Measurements from ENCODE around the gene PYCARD. TPM values are rescaled to one million over a fixed set of nuclear protein-coding genes. Genes with fewer than 3 reads are reported as not detected.
A peak's percentile ranks its signal among the peaks of the same experiment; 100 is the strongest.
"Not testable (repeated sequence)": the region's sequence is repeated elsewhere in the genome, so short reads cannot be mapped to it uniquely, and the experiment has no call there.

PYCARD gene
- total RNA-seq, 2 donors from 2014 or later: 23.1 to 29.8 TPM

DNA sequence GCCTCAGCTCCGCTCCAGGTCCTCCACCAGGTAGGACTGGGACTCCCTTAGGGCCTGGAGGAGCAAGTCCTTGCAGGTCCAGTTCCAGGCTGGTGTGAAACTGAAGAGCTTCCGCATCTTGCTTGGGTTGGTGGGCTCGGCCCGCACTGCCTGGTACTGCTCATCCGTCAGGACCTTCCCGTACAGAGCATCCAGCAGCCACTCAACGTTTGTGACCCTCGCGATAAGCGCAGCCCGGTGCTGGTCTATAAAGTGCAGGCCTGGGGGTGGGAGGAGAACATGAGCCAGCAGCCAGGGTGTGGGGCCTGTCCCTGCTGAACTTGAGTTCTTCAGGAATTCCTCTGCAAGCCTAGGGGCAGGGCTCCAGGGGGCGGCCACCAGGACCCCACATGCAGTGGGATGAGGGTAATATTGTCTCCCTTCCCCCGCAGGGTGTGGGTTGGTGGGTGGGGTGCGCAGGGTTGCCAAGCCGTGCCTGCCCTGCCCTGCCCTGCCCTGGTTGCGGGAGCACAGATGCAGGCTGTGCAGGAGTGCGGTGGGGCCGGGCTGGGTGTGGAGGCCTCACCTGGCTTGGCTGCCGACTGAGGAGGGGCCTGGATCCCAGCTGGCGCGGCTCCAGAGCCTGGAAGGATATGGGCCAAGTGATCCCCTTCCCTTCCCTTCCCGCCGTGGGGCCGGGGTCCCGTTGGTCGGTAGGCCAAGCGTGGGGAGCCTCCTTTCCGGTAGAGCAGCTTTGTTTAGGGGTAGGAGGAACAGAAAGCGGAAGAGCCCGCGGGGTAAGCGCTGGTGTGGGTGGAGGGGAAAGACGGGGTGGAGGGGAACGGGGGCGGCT lies 762 bp downstream of the PYCARD start:
- ATAC-seq: peak; percentile 71 to 79
- Mint-ChIP-seq H3K36me3 (peaks cover 8% of the 10 kb centered on the region), H3K27me3 (no peaks in the 10 kb centered on the region), H3K27ac (peak overlapping the region; percentile 83 to 93), H3K4me1 (ENCODE audit: low read depth in 2 of 2) (peaks cover 45 to 53% of the 10 kb centered on the region in 2 donors), H3K4me3 (peak overlapping the region; percentile 92), H3K9me3 (no peaks in the 10 kb centered on the region)
- DNase-seq (ENCODE audit: low spot score): peak; percentile 69

DNA sequence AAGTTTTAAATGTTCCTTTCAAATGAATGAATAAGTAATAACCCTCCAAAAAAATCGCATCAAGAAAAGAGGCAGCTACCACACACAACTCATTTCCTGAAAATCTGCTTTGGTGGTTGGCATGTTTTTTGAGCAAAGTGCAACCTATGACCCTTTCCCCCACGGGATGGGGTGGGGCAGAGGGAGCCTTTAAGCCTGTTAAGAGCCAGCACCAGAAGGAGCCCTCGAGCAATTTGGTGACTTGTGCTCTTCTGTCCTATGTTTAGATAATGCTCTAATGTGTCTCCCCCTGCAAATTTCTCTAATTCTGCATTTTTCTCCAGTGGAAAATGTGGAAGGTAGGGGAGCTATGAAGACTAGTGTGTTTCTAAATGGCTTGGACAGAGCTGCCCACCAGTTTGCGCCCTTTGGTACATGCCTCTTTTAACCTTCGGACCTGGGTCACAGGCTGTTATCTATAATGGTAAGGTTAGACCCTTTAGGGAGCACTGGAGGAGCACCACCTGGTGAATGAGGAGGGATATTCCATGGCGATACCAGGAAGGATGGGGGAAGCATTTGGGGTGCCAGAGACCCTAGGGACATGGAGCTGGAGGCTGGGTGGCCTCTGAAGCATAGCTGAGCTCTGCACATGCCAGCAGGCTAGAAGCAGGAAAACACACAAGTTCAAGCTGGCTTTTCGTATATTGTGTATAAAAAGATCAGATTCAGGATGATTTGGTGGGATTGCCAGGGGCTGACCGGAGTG lies 1.6 kb downstream of the PYCARD start:
- peaks cover 50 to 53% of the 10 kb centered on the region in 2 donors for H3K4me1 Mint-ChIP-seq (ENCODE audit: low read depth in 2 of 2)
- H3K4me3 Mint-ChIP-seq: peak overlapping the region; percentile 92
- H3K9me3 Mint-ChIP-seq: no peaks in the 10 kb centered on the region
- ATAC-seq (peak in 1 of 2 donors; percentile 41), DNase-seq (ENCODE audit: low spot score) (no peak)
- H3K36me3 Mint-ChIP-seq: peaks cover 12% of the 10 kb centered on the region
- no peaks in the 10 kb centered on the region for H3K27me3 Mint-ChIP-seq
- H3K27ac Mint-ChIP-seq: peak overlapping the region; percentile 83 to 93

DNA sequence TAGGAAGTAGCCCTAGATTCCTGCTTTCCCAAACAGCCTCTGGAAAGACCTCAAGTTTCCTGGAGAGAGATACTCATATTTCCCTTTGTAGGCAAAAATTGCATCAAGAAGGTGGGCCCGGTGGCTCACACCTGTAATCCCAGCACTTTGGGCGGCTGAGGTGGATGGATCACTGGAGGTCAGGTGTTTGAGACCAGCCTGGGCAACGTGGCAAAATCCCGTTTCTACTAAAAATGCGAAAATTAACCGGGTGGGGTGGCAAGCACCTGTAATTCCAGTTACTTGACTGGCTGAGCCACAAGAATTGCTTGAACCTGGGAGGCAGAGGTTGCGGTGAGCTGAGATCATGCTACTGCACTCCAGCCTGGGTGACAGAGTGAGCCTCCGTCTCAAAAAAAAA lies 2.4 kb downstream of the PYCARD start:
- not testable (repeated sequence) for H3K27me3 Mint-ChIP-seq; ATAC-seq; H3K9me3 Mint-ChIP-seq; DNase-seq (ENCODE audit: low spot score)
- peak overlapping the region; percentile 36 to 48 for H3K27ac Mint-ChIP-seq
- peaks cover 13% of the 10 kb centered on the region for H3K36me3 Mint-ChIP-seq
- peak overlapping the region; percentile 11 for H3K4me3 Mint-ChIP-seq
- peaks cover 48 to 52% of the 10 kb centered on the region in 2 donors for H3K4me1 Mint-ChIP-seq (ENCODE audit: low read depth in 2 of 2)

DNA sequence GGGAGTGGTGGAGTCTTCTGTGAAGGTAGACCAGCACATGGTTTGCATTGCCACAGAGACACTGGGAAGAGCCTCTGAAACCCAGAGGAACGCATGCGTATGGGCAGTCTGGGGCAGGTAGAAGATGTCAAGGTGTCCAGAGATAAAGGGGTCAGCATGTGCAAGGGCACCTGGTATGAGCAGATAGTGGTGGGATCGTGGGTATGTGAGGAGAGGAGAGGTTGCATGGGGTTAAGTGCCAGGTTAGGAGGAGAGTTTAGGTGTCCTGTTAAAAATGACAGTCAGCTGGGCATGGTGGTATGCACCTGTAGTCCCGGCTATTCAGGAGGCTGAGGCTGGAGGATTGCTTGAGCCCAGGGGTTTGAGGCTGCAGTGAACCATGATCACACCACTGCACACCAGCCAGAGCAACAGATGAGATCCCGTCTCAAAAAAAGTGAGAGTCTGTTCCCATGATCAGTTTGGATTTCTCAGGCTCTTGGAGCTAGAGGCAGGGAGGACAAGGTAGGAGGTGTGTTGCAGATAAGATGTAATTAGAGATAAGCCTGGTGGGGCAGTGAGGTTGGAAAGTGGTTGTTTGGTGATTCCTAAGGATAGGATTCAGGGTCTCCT lies 3.0 kb downstream of the PYCARD start:
- peak overlapping the region; percentile 11 for H3K4me3 Mint-ChIP-seq
- peak overlapping the region; percentile 36 to 48 for H3K27ac Mint-ChIP-seq
- H3K36me3 Mint-ChIP-seq: peaks cover 13% of the 10 kb centered on the region

DNA sequence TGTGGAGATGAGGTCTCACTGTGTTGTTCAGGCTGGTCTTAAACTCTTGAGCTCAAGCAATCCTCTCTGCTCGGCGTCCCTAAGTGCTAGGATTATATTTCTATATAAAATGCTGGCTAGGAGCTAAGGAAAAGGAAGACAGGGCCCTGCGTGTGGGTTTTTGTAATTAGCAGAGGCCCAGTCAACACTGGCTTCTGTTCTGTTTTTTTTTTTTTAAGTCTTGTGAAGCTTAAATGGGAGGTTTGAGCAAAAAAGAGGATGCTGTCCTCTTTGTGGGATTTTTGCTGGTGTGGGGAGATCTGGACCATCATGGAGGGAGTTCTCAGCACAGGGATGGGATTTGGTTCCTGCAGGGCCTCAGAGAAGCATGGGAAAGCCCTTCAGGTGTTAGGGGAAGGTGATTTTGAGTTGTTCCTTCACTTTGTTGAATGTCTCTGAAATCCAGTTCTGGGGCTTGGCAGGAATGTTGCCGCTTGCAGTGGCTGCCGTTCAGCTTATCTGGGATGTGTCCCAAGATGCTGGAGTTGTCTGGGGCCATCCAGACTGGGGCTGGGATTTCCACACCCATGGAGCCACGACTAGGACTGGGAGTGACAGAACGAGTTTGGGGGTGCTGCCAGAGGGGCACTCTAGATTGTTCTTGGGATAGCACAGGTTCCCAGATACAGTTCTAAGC lies 4.2 kb downstream of the PYCARD start:
- ATAC-seq (no peak), DNase-seq (ENCODE audit: low spot score) (no peak)
- Mint-ChIP-seq H3K36me3 (peaks cover 17% of the 10 kb centered on the region), H3K27ac (peak overlapping the region; percentile 36 to 48), H3K4me3 (no peak overlapping the region), H3K4me1 (ENCODE audit: low read depth in 2 of 2) (peaks cover 47 to 58% of the 10 kb centered on the region in 2 donors), H3K27me3 (no peaks in the 10 kb centered on the region), H3K9me3 (no peaks in the 10 kb centered on the region)

More for the DNA sequence above, 3.0 kb downstream of the PYCARD start:
- Mint-ChIP-seq H3K27me3 (no peaks in the 10 kb centered on the region), H3K4me1 (ENCODE audit: low read depth in 2 of 2) (peaks cover 48 to 56% of the 10 kb centered on the region in 2 donors), H3K9me3 (no peaks in the 10 kb centered on the region)
- no peak for DNase-seq (ENCODE audit: low spot score)
- ATAC-seq: no peak

DNA sequence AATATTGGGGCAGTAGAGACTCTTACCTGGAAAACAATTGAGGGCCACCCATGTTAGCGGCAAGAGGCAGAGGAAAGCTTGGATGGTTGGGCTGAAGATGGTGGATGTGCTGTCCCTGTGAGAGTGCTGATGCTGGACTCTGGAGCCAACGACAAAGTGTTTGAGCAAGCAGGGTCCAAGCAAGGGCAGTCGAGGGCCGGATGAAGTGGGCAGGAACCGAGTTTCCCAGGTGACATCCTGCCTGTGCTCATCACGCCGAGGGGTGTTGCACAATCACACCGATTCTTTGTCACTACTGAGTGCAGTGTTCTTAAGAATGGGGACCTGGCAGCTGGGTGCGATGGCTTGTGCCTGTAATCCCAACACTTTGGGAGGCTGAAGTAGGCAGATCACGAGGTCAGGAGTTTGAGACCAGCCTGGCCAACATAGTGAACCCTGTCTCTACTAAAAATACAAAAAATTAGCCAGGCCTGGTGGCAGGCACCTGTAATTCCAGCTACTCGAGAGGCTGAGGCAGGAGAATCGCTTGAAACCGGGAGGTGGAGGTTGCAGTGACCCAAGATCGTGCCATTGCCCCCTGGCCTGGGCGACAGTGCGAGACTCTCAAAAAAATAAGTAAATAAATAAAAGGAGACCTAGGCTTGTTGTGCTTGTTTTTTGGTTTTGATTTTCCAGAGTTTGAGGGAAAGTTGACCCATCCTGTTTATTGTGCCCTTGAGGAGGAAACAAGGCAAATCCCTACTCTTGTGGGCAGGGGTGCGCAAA lies 6.1 kb downstream of the PYCARD start:
- Mint-ChIP-seq H3K27ac (peak overlapping the region; percentile 29 to 60), H3K4me3 (peak overlapping the region; percentile 1), H3K27me3 (no peaks in the 10 kb centered on the region), H3K36me3 (peaks cover 25% of the 10 kb centered on the region), H3K4me1 (ENCODE audit: low read depth in 2 of 2) (peaks cover 48 to 60% of the 10 kb centered on the region in 2 donors), H3K9me3 (no peaks in the 10 kb centered on the region)
- DNase-seq (ENCODE audit: low spot score) (no peak), ATAC-seq (peak; percentile 39 to 57)

DNA sequence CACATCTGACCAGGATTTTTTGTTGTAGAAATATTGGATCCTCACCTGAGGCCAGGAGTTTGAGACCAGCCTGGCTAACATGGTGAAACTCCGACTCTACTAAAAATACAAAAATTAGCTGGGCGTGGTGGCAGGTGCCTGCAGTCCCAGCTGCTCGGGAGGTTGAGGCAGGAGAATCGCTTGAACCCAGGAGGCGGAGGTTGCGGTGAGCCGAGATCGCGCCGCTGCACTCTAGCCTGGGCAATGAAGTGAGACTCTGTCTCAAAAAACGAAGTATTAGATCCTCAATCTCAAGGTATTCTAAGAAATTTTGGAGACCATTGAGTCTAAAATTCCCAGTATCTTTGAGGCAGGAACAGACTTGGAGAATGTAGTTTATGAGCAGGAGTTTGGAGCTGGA lies 6.7 kb downstream of the PYCARD start:
- H3K9me3 Mint-ChIP-seq; DNase-seq (ENCODE audit: low spot score); ATAC-seq; H3K27me3 Mint-ChIP-seq: not testable (repeated sequence)
- Mint-ChIP-seq H3K27ac (peak overlapping the region; percentile 29 to 60), H3K36me3 (peaks cover 32% of the 10 kb centered on the region), H3K4me1 (ENCODE audit: low read depth in 2 of 2) (peaks cover 48 to 60% of the 10 kb centered on the region in 2 donors), H3K4me3 (peak overlapping the region; percentile 1)

DNA sequence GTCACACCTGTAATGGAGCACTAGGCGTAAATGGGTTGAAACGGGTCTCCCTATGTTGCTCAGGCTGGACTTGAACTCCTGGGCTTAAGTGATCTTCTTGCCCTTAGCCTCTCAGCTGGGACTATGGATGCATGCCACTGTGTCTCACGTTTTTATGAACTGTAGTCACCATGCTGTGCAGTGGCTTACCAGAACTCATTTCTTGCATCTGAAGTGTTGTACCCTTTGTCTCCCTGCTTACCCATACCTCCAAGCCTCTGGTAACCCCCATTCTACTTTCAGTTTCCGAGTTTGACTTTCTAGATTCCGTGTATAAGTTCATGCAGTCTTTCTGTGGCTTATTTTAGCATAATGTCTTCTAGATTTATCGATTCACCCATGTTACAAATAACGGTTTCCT lies 7.7 kb downstream of the PYCARD start:
- H3K36me3 Mint-ChIP-seq: peaks cover 41% of the 10 kb centered on the region
- H3K4me1 Mint-ChIP-seq (ENCODE audit: low read depth in 2 of 2): peaks cover 53 to 65% of the 10 kb centered on the region in 2 donors
- no peak overlapping the region for H3K4me3 Mint-ChIP-seq
- no peaks in the 10 kb centered on the region for H3K27me3 Mint-ChIP-seq
- H3K9me3 Mint-ChIP-seq: no peaks in the 10 kb centered on the region
- peak overlapping the region in 1 of 2 donors; percentile 13 for H3K27ac Mint-ChIP-seq
- no peak for DNase-seq (ENCODE audit: low spot score)
- no peak for ATAC-seq

DNA sequence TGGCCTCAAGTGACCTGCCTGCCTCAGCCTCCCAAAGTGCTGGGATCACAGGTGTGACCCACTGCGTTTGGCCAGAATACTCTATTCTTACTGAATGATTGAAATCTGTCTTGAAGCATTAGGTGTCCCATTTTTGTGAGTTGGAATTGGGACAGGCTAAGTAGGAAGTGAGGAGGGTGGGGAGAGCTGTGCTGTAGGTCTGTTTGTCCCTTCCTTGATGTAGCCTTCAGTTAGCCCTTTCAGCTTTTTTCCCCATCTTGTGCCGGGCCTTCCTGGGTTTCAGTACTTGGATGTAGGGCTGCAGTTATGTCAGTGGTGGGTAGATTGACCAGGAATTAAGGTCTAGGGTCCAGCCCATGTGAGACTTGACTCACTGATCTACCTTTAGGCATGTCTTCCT lies 8.7 kb downstream of the PYCARD start:
- Mint-ChIP-seq H3K36me3 (peaks cover 44% of the 10 kb centered on the region), H3K4me3 (no peak overlapping the region), H3K4me1 (ENCODE audit: low read depth in 2 of 2) (peaks cover 53 to 65% of the 10 kb centered on the region in 2 donors), H3K27me3 (no peaks in the 10 kb centered on the region), H3K9me3 (no peaks in the 10 kb centered on the region), H3K27ac (peak overlapping the region; percentile 55 to 66)
- DNase-seq (ENCODE audit: low spot score) (no peak), ATAC-seq (no peak)

DNA sequence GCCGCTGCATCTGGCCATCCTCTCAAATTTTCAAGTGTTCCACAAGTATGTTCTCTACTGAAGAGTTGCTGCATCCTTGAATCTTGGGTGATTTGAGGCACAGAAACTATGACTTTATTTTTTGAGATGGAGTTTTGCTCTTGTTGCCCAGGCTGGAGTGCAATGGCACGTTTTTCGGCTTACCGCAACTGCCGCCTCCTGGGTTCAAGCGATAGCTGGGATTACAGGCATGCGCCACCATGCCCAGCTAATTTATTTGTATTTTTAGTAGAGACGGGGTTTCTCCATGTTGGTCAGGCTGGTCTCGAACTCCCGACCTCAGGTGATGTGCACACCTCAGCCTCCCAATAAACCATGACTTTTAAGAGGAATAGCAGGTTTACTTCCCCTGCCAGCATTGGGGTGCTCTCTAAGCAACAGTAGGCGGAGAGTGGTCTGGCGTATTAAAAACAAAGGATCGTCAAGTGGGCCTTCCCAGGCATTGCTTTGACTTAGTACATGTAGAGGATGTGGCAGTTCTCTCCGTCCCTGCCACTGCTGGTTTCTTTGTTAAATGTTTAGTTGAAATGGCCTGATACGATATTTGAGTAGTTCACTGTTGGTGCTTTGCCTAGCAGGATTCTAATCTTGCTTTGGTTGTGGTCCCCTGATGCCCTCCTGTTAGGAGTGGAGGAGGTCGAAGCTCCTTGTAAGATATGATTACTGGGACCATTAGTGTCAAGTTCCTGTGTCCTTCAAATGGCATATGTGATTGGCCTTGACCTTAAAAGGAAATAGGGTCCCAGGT lies 9.5 kb downstream of the PYCARD start:
- H3K9me3 Mint-ChIP-seq: no peaks in the 10 kb centered on the region
- peaks cover 47% of the 10 kb centered on the region for H3K36me3 Mint-ChIP-seq
- peak overlapping the region; percentile 65 to 66 for H3K27ac Mint-ChIP-seq
- H3K27me3 Mint-ChIP-seq: no peaks in the 10 kb centered on the region
- H3K4me1 Mint-ChIP-seq (ENCODE audit: low read depth in 2 of 2): peaks cover 56 to 66% of the 10 kb centered on the region in 2 donors
- no peak overlapping the region for H3K4me3 Mint-ChIP-seq
- ATAC-seq (no peak), DNase-seq (ENCODE audit: low spot score) (no peak)

DNA sequence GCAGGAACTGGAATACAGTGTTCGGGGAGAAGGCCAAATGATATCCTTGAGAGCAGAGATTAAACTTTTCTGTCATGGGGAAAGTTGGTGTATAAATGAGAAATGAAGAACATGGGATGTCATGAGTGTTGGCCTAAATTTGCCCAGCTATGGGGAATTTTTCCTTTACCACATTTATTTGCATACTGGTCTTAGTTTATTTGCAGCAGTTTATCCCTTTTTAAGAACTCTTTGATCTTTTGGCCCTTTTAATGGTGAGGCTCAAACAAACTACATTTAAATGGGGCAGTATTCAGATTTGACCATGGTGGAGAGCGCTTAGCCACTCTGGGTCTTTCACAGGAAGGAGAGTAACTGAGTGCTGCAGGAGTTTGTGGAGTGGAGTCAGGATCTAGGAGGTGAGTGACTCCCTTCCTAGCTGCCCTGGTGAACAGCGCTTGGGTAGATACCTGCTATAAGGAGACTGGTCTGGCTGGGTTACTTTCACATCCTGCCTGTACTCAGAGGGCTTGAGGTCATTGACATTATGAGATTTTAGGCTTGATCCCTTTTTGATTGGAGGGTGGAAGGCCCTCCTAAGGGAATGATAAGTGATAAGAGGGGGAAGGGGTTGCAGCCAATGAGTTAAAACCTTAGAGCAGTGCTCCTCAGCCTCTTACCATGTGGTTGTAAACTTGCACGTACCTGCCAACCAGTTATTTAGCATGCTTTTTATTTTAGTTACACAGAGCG lies 10.7 kb downstream of the PYCARD start:
- DNase-seq (ENCODE audit: low spot score) (no peak), ATAC-seq (peak in 1 of 2 donors; percentile 29)
- peak overlapping the region; percentile 5 for H3K4me3 Mint-ChIP-seq
- H3K36me3 Mint-ChIP-seq: peaks cover 56% of the 10 kb centered on the region
- H3K27ac Mint-ChIP-seq: peak overlapping the region; percentile 65 to 100
- H3K4me1 Mint-ChIP-seq (ENCODE audit: low read depth in 2 of 2): peaks cover 67 to 77% of the 10 kb centered on the region in 2 donors
- no peaks in the 10 kb centered on the region for H3K9me3 Mint-ChIP-seq
- H3K27me3 Mint-ChIP-seq: no peaks in the 10 kb centered on the region
